Measurements from ENCODE around the gene C16orf74.

C16orf74 gene

DNA sequence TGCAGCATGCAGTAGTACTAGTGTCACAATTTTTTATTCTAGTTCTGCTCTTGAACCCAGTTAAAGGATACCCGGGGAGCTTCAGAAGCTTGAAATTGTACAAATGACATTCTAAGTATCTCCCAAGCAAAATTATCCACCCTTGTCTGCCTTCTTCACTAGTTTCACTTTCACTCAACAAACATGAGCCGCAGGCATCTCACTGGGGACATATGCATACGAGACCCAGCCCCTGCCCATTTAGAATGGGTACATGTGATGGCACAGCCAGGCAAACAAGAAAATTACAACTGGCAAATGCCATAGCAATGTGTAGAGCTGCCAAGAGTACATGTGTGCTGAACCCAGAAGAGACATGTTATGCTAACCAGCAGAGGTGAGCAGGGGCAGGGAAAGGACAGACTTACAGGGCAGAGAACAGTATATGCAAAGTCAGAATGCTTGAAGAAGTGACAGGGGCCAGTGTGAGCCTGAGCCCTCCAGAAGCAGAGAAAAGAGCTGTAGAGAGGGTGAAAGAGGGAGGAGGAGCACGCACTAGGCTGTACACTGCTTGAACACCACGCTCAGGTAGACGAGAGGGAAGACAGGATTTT lies 70.4 kb downstream of the C16orf74 start:
- DNase-seq (ENCODE audit: low spot score): no peak
- in situ Hi-C loops (cut with MboI; ENCODE audit: low sequenced_read_pairs, unreplicated experiment): no loop called here
- TF ChIP-seq, protein P1, sequence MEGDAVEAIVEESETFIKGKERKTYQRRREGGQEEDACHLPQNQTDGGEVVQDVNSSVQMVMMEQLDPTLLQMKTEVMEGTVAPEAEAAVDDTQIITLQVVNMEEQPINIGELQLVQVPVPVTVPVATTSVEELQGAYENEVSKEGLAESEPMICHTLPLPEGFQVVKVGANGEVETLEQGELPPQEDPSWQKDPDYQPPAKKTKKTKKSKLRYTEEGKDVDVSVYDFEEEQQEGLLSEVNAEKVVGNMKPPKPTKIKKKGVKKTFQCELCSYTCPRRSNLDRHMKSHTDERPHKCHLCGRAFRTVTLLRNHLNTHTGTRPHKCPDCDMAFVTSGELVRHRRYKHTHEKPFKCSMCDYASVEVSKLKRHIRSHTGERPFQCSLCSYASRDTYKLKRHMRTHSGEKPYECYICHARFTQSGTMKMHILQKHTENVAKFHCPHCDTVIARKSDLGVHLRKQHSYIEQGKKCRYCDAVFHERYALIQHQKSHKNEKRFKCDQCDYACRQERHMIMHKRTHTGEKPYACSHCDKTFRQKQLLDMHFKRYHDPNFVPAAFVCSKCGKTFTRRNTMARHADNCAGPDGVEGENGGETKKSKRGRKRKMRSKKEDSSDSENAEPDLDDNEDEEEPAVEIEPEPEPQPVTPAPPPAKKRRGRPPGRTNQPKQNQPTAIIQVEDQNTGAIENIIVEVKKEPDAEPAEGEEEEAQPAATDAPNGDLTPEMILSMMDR (IDR thresholded peaks at IDR 0.05; ENCODE audit: borderline replicate concordance, control extremely low read depth, extremely low read depth, insufficient read depth, missing control alignments): no peak

DNA sequence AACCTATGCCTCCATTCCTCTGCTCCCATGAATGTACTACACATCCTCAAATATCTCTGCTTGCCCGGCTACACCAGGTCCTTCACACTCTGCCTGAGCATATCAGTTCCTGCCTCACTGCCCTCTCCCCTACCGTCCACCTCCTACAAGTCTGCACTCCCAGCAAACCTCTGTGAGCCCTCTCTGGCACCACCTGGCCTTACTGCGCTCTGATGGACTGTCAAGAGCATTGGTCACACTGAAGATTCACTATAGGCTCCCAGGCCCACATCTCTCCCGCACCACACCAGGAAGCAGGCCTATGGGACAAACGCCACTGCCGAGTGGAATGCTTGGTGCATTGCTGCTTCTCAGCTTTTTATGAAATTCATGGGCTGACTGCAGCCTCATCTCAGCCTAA lies 71.0 kb downstream of the C16orf74 start:
- in situ Hi-C loops (cut with MboI; ENCODE audit: low sequenced_read_pairs, unreplicated experiment): no loop called here
- no peak for DNase-seq (ENCODE audit: low spot score)
- TF ChIP-seq, protein P1 (IDR thresholded peaks at IDR 0.05; ENCODE audit: borderline replicate concordance, control extremely low read depth, extremely low read depth, insufficient read depth, missing control alignments): no peak

DNA sequence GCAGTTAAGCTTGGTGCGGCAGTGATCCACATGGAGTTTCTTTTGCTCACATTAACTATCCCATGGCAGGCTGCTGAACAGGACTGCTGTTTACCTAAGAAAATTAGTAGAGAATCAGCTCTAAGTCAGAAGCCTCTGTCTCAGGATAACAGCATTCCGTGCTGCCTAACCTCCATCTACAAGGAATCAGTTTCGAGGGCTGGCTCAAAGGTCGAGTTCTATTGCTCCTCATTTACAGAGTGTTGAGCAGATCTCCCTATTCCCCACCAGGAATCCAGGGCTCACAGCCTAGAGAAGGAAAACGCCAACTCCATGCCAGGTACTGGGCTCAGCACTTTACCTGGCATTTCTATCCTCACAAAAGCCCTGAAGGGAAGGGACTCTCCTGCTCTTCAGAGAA lies 72.1 kb downstream of the C16orf74 start:
- in situ Hi-C loops (cut with MboI; ENCODE audit: low sequenced_read_pairs, unreplicated experiment): no loop called here
- TF ChIP-seq, protein P1 (IDR thresholded peaks at IDR 0.05; ENCODE audit: borderline replicate concordance, control extremely low read depth, extremely low read depth, insufficient read depth, missing control alignments): no peak
- no peak for DNase-seq (ENCODE audit: low spot score)

DNA sequence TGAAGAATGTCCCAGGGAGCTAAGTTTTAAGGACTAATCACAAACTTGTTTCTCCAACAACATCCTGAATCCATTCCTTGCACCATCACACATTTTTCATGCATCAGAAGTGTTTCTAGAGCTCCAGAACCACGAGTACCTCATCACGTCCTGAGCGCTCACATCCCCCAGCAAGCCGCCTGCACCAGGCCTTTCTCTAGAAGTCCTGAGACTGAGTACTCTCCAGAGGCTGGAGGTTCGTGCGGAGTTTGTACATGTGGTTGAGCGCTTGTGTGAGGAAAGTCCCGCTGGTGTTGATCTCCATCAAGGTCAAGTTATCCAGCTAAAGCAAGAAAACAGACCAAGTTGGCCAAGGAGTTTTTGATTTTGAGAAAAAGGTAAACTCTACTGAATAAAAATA lies 72.9 kb downstream of the C16orf74 start:
- no peak for DNase-seq (ENCODE audit: low spot score)
- TF ChIP-seq, protein P1 (IDR thresholded peaks at IDR 0.05; ENCODE audit: borderline replicate concordance, control extremely low read depth, extremely low read depth, insufficient read depth, missing control alignments): no peak
- in situ Hi-C loops (cut with MboI; ENCODE audit: low sequenced_read_pairs, unreplicated experiment): no loop called here

DNA sequence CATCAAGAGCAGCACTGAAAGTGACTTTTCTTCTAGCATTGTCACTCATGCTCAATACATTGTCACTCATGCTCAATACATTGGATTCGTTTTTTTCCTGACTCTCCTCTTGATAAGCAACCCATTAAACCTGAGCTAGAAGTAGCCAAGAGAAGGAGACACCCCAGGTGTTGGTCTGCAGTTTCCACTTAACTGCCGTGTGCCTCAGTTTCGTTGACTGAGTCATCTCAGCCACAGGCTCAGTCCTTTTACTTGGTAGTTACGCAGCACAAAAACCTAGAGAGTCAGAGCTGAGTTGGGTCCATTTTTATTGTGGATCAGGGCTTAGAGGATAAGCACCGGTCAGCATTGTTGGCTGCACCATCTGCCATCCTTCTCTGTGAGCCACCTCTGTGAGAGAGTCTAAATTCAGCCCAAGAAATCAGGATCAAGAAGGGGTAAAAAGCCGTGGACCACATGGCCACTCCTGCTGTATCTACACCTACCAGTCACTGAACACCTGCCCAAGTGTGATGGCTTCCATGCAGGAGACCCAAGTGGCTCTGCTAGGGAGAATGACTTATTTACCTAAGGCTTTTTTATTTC lies 73.4 kb downstream of the C16orf74 start:
- in situ Hi-C loops (cut with MboI; ENCODE audit: low sequenced_read_pairs, unreplicated experiment): no loop called here
- DNase-seq (ENCODE audit: low spot score): no peak
- TF ChIP-seq, protein P1 (IDR thresholded peaks at IDR 0.05; ENCODE audit: borderline replicate concordance, control extremely low read depth, extremely low read depth, insufficient read depth, missing control alignments): no peak

DNA sequence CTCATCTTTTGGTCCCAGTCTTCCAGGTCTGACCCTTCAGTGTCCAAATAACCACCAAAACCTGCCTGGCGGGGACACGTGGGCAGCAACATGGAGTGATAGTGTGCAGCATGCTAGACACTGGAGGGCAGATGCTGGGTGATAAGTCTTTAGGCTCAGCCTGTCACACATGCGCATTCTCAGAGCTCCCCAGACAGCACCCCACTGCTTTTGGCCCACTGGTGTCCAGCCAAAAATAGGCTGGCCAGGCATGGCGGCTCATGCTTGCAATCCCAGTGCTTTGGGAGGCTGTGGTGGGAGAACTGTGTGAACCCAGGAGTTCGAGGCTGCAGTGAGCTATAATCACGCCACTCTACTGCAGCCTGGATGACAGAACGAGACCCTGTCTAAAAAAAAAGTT lies 74.4 kb downstream of the C16orf74 start:
- in situ Hi-C loops (cut with MboI; ENCODE audit: low sequenced_read_pairs, unreplicated experiment): no loop called here
- no peak for DNase-seq (ENCODE audit: low spot score)
- TF ChIP-seq, protein P1 (IDR thresholded peaks at IDR 0.05; ENCODE audit: borderline replicate concordance, control extremely low read depth, extremely low read depth, insufficient read depth, missing control alignments): no peak
